HEK293 (cell line): ENCODE measurements around the gene HHEX.

Experiments
- CTCF ChIA-PET: fragments of 350-600 bp; formaldehyde crosslinking; extraction: SDS; loops from one replicate; lab custom pipeline; 2021; ENCODE audit warnings: antibody characterized with exemption; lab: Yijun Ruan, JAX
- POLR2A ChIA-PET: fragments of 300-600 bp; formaldehyde crosslinking; extraction: SDS; loops from one replicate; lab custom pipeline; 2020; ENCODE audit warnings: antibody characterized with exemption, inconsistent platforms; lab: Yijun Ruan, JAX
- H3K27ac ChIP-seq: fragments of 200-500 bp; sonication (Bioruptor generic); 2 replicates; pipeline ENCODE4 v1.5.1; 2014; ENCODE audit warnings: low read depth, low read length, control low read depth, inconsistent platforms; ENCODE audit errors: extremely low read depth
- H3K36me3 ChIP-seq, 2 experiments: fragments of 200-500 bp in 1 of 2; sonication (Bioruptor generic) in 1 of 2; 1 replicate in 1 of 2; 2 replicates in 1 of 2; pipeline ENCODE4 v1.5.1; 2014 to 2017; ENCODE audit warnings: inconsistent platforms in 2 of 2, low read length in 2 of 2; ENCODE audit not compliant: control insufficient read depth in 2 of 2, insufficient read depth in 1 of 2
- H3K4me1 ChIP-seq: fragments of 200-500 bp; sonication (Bioruptor generic); 2 replicates; pipeline ENCODE4 v1.5.1; 2014; ENCODE audit warnings: mild to moderate bottlenecking, low read length, inconsistent platforms; ENCODE audit not compliant: control insufficient read depth, insufficient read depth
- H3K4me3 ChIP-seq: 2 replicates; pipeline ENCODE4 v1.5.1; 2011; ENCODE audit warnings: low read depth, mild to moderate bottlenecking, control low read depth, low read length, moderate library complexity
- H3K9me3 ChIP-seq: fragments of 200-500 bp; sonication (Bioruptor generic); 2 replicates; pipeline ENCODE4 v1.5.1; 2014; ENCODE audit warnings: low read depth, low read length, inconsistent platforms; ENCODE audit not compliant: control insufficient read depth, insufficient read depth
- INSM2 ChIP-seq: fragments of 450-650 bp; formaldehyde crosslinking; IDR thresholded peaks from 2 replicates; pipeline ENCODE4 v1.5.1; 2016; ENCODE audit warnings: missing biosample characterization, missing genetic modification characterization
- KLF1 ChIP-seq: fragments of 450-650 bp; formaldehyde crosslinking; IDR thresholded peaks from 2 replicates; pipeline ENCODE4 v1.5.1; 2016; ENCODE audit warnings: missing biosample characterization, missing genetic modification characterization
- KLF7 ChIP-seq: fragments of 450-650 bp; formaldehyde crosslinking; IDR thresholded peaks from 2 replicates; pipeline ENCODE4 v1.5.1; 2016; ENCODE audit warnings: missing biosample characterization, missing genetic modification characterization, borderline replicate concordance
- MYNN ChIP-seq: fragments of 450-650 bp; formaldehyde crosslinking; IDR thresholded peaks from 2 replicates; pipeline ENCODE4 v1.5.1; 2016; ENCODE audit warnings: missing biosample characterization, missing genetic modification characterization, borderline replicate concordance
- SETDB1 ChIP-seq: IDR thresholded peaks from one replicate; pipeline ENCODE4 v1.6.1; 2017; ENCODE audit warnings: mild to moderate bottlenecking, low read length, moderate library complexity, mixed read lengths; ENCODE audit not compliant: insufficient read length
- ZBTB48 ChIP-seq: fragments of 450-650 bp; formaldehyde crosslinking; IDR thresholded peaks from 2 replicates; pipeline ENCODE4 v1.5.1; 2016; ENCODE audit warnings: missing biosample characterization, missing genetic modification characterization
- ZIC2 ChIP-seq: fragments of 450-650 bp; formaldehyde crosslinking; IDR thresholded peaks from 2 replicates; pipeline ENCODE4 v1.5.1; 2016; ENCODE audit warnings: missing biosample characterization, missing genetic modification characterization
- ZNF112 ChIP-seq: fragments of 450-650 bp; formaldehyde crosslinking; IDR thresholded peaks from 2 replicates; pipeline ENCODE4 v1.5.0; 2017; ENCODE audit warnings: missing biosample characterization, missing genetic modification characterization
- ZNF202 ChIP-seq: fragments of 450-650 bp; formaldehyde crosslinking; IDR thresholded peaks from 2 replicates; pipeline ENCODE4 v1.5.1; 2016; ENCODE audit warnings: missing biosample characterization, missing genetic modification characterization, borderline replicate concordance
- ZNF211 ChIP-seq: fragments of 450-650 bp; formaldehyde crosslinking; IDR thresholded peaks from 2 replicates; pipeline ENCODE4 v1.5.1; 2016; ENCODE audit warnings: low read depth, missing biosample characterization, missing genetic modification characterization
- ZNF266 ChIP-seq: fragments of 450-650 bp; formaldehyde crosslinking; IDR thresholded peaks from 2 replicates; pipeline ENCODE4 v1.5.1; 2016; ENCODE audit warnings: missing biosample characterization, missing genetic modification characterization, low read depth
- ZNF292 ChIP-seq: fragments of 450-650 bp; formaldehyde crosslinking; IDR thresholded peaks from 2 replicates; pipeline ENCODE4 v1.5.1; 2016; ENCODE audit warnings: low read depth, missing biosample characterization, missing genetic modification characterization, borderline replicate concordance
- ZNF48 ChIP-seq: fragments of 450-650 bp; formaldehyde crosslinking; IDR thresholded peaks from 2 replicates; pipeline ENCODE4 v1.5.1; 2016; ENCODE audit warnings: missing biosample characterization, missing genetic modification characterization
- ZNF510 ChIP-seq: fragments of 450-650 bp; formaldehyde crosslinking; IDR thresholded peaks from 2 replicates; pipeline ENCODE4 v1.5.1; 2018; ENCODE audit warnings: mild to moderate bottlenecking, missing genetic modification characterization, missing biosample characterization; ENCODE audit not compliant: insufficient replicate concordance
- ZNF664 ChIP-seq: fragments of 450-650 bp; formaldehyde crosslinking; IDR thresholded peaks from 2 replicates; pipeline ENCODE4 v1.5.1; 2016; ENCODE audit warnings: missing biosample characterization, missing genetic modification characterization
- ZNF707 ChIP-seq: fragments of 450-650 bp; formaldehyde crosslinking; IDR thresholded peaks from 2 replicates; pipeline ENCODE4 v1.5.1; 2016; ENCODE audit warnings: missing biosample characterization, missing genetic modification characterization
- ZNF776 ChIP-seq: fragments of 450-650 bp; formaldehyde crosslinking; IDR thresholded peaks from 2 replicates; pipeline ENCODE4 v1.5.0; 2017; ENCODE audit warnings: missing biosample characterization, missing genetic modification characterization, borderline replicate concordance
- ZSCAN23 ChIP-seq: fragments of 450-650 bp; formaldehyde crosslinking; IDR thresholded peaks from 2 replicates; pipeline ENCODE4 v1.5.1; 2016; ENCODE audit warnings: missing biosample characterization, missing genetic modification characterization
- ZSCAN30 ChIP-seq: fragments of 450-650 bp; IDR thresholded peaks from 2 replicates; pipeline ENCODE4 v1.5.1; 2018; ENCODE audit warnings: missing biosample characterization, mild to moderate bottlenecking, missing genetic modification characterization, moderate library complexity

Gene HHEX

GRCh38 chr10:92681306-92681834, 8.4 kb upstream of the HHEX start (continued):
- TF ChIP-seq ZNF292 (tag by site-specific recombination), result no peak
- TF ChIP-seq KLF1 (tag by site-specific recombination), result no peak
- no peak for TF ChIP-seq KLF7 (tag by site-specific recombination)
- no peak for TF ChIP-seq ZNF48
- TF ChIP-seq ZNF211 (tag by site-specific recombination), result no peak
- TF ChIP-seq ZSCAN23 (tag by site-specific recombination), result no peak
- no peak for TF ChIP-seq MYNN
- no peak for TF ChIP-seq SETDB1
- TF ChIP-seq ZNF266 (tag by site-specific recombination), result no peak
- no peak for TF ChIP-seq ZNF707 (tag by site-specific recombination)
- TF ChIP-seq INSM2, result no peak
- TF ChIP-seq ZNF112 (tag by site-specific recombination), result no peak
- no peak for TF ChIP-seq ZNF202

GRCh38 chr10:92688573-92688926, 1.2 kb upstream of the HHEX start:
- Histone ChIP-seq H3K27ac (no peak overlapping the region), H3K9me3 (no peaks in the 10 kb centered on the region), H3K36me3 (no peaks in the 10 kb centered on the region), H3K4me1 (peaks cover 6% of the 10 kb centered on the region), H3K4me3 (no peak overlapping the region)
- TF ChIP-seq ZNF664 (tag by site-specific recombination) (peak; percentile 59; the same call in 1 of the 2 replicates), ZNF510 (tag by site-specific recombination) (no peak)
- POLR2A ChIA-PET, result no interaction called here
- CTCF ChIA-PET, result no interaction called here

GRCh38 chr10:92688927-92689662, 660 bp upstream of the HHEX start:
- H3K36me3 ChIP-seq, result peaks cover 0 to 1% of the 10 kb centered on the region in 2 experiments; a peak in 1 of 3 replicates
- TF ChIP-seq ZIC2 (tag by site-specific recombination), result peak; percentile 18; the same call in 1 of the 2 replicates
- TF ChIP-seq ZNF202, result peak; percentile 87
- TF ChIP-seq ZNF776 (tag by site-specific recombination), result no peak
- peak; percentile 35; the same call in 1 of the 2 replicates for TF ChIP-seq ZBTB48
- TF ChIP-seq ZSCAN30 (tag by site-specific recombination), result peak; percentile 46; the same call in 1 of the 2 replicates
- TF ChIP-seq, all 188 proteins: peak for 4
- peaks cover 6% of the 10 kb centered on the region for H3K4me1 ChIP-seq
- ChIA-PET CTCF (interaction anchor here (0.9 kb wide), 1 partner anchor 150 kb away, joined by 4 read pairs; no protein-coding TSS in a partner anchor), POLR2A (interaction anchor here (0.7 to 2.2 kb wide), 5 partner anchors 10 to 115 kb away, joined by 3 to 17 read pairs (median 4); partner anchors contain the start of gene IDE)
- no peaks in the 10 kb centered on the region for H3K9me3 ChIP-seq
- H3K27ac ChIP-seq, result no peak overlapping the region
- peak overlapping the region; percentile 47 for H3K4me3 ChIP-seq
